ENCODE data around the gene RPL15. TPM values are rescaled to one million over a fixed set of nuclear protein-coding genes. Genes with fewer than 3 reads are reported as not detected.

RPL15 gene
- polyA plus RNA-seq, 1 donor (not counting 4 experiments of a cell fraction or from before 2014, with no cell fraction given), result 3,052 TPM

- Histone ChIP-seq H3K9ac (ENCODE audit: control insufficient read depth, extremely low read depth, insufficient read depth, low read length) (peak overlapping the region; percentile 88), H3K4me3 (ENCODE audit: control insufficient read depth in 2 of 3, extremely low read depth in 1 of 3, insufficient read depth in 2 of 3, low read depth in 1 of 3, low read length in 3 of 3) (peak overlapping the region; percentile 65 to 86 (median 82)), H2AFZ (ENCODE audit: control insufficient read depth, low read length) (peak overlapping the region; percentile 49), H3K27me3 (ENCODE audit: control insufficient read depth, extremely low read depth, insufficient read depth, low read length) (peaks cover 5% of the 10 kb centered on the region), H3K27ac (ENCODE audit: control insufficient read depth, insufficient read depth, low read length) (peak overlapping the region; percentile 94), H3K4me2 (ENCODE audit: control insufficient read depth, extremely low read depth, insufficient read depth, low read depth, low read length) (peak overlapping the region; percentile 75), H3K79me2 (ENCODE audit: control insufficient read depth, insufficient read depth, low read length) (peaks cover 21% of the 10 kb centered on the region), H3K9me1 (ENCODE audit: control insufficient read depth, extremely low read depth, insufficient read depth, low read length) (no peaks in the 10 kb centered on the region), H3K36me3 (ENCODE audit: control insufficient read depth in 2 of 2, extremely low read depth in 1 of 2, insufficient read depth in 2 of 2, low read length in 2 of 2) (no peaks in the 10 kb centered on the region), H4K20me1 (ENCODE audit: control insufficient read depth, extremely low read depth, insufficient read depth, low read length) (no peaks in the 10 kb centered on the region), H3K4me1 (ENCODE audit: control insufficient read depth, extremely low read depth, insufficient read depth, low read length) (peaks cover 39% of the 10 kb centered on the region), H3K9me3 (ENCODE audit: control insufficient read depth, low read depth, low read length) (no peaks in the 10 kb centered on the region)
- DNase-seq (ENCODE audit: low read depth, low spot score) (no peak), FAIRE-seq (peak; percentile 41)
- dilution Hi-C loops (cut with MboI; ENCODE audit: extremely low pct_ligation_motif_present, low sequenced_read_pairs), result no loop called here
- TF ChIP-seq EZH2 (IDR thresholded peaks at IDR 0.05; ENCODE audit: low read length) (no peak), CTCF (optimal IDR thresholded peaks at IDR 0.05 in 1 of 3, IDR thresholded peaks at IDR 0.05 in 1 of 3, conservative IDR thresholded peaks at IDR 0.05 in 1 of 3; ENCODE audit: extremely low read depth in 1 of 3, insufficient read depth in 2 of 3, low read length in 3 of 3) (no peak)
Measured at GRCh38 chr3:23945913-23946687, 29.2 kb downstream of the RPL15 start.

GRCh38 chr3:23948761-23949160, 31.8 kb downstream of the RPL15 start:
- H3K27ac ChIP-seq (ENCODE audit: control insufficient read depth, insufficient read depth, low read length), result no peak overlapping the region
- peaks cover 5% of the 10 kb centered on the region for H3K27me3 ChIP-seq (ENCODE audit: control insufficient read depth, extremely low read depth, insufficient read depth, low read length)
- peaks cover 38% of the 10 kb centered on the region for H3K79me2 ChIP-seq (ENCODE audit: control insufficient read depth, insufficient read depth, low read length)
- dilution Hi-C loops (cut with MboI; ENCODE audit: extremely low pct_ligation_motif_present, low sequenced_read_pairs), result no loop called here
- H3K9me3 ChIP-seq (ENCODE audit: control insufficient read depth, low read depth, low read length), result no peaks in the 10 kb centered on the region
- TF ChIP-seq EZH2 (IDR thresholded peaks at IDR 0.05; ENCODE audit: low read length) (no peak), CTCF (optimal IDR thresholded peaks at IDR 0.05 in 1 of 3, IDR thresholded peaks at IDR 0.05 in 1 of 3, conservative IDR thresholded peaks at IDR 0.05 in 1 of 3; ENCODE audit: extremely low read depth in 1 of 3, insufficient read depth in 2 of 3, low read length in 3 of 3) (no peak)
- FAIRE-seq (no peak), DNase-seq (ENCODE audit: low read depth, low spot score) (no peak)
- no peak overlapping the region for H3K4me2 ChIP-seq (ENCODE audit: control insufficient read depth, extremely low read depth, insufficient read depth, low read depth, low read length)
- no peak overlapping the region for H2AFZ ChIP-seq (ENCODE audit: control insufficient read depth, low read length)
- H3K4me1 ChIP-seq (ENCODE audit: control insufficient read depth, extremely low read depth, insufficient read depth, low read length), result peaks cover 42% of the 10 kb centered on the region
- H3K9ac ChIP-seq (ENCODE audit: control insufficient read depth, extremely low read depth, insufficient read depth, low read length), result no peak overlapping the region
- no peaks in the 10 kb centered on the region for H4K20me1 ChIP-seq (ENCODE audit: control insufficient read depth, extremely low read depth, insufficient read depth, low read length)
- no peak overlapping the region for H3K4me3 ChIP-seq (ENCODE audit: control insufficient read depth in 2 of 3, extremely low read depth in 1 of 3, insufficient read depth in 2 of 3, low read depth in 1 of 3, low read length in 3 of 3)
- H3K9me1 ChIP-seq (ENCODE audit: control insufficient read depth, extremely low read depth, insufficient read depth, low read length), result no peaks in the 10 kb centered on the region
- H3K36me3 ChIP-seq (ENCODE audit: control insufficient read depth in 2 of 2, extremely low read depth in 1 of 2, insufficient read depth in 2 of 2, low read length in 2 of 2), result no peaks in the 10 kb centered on the region
